B cell (primary cell): Measurements from ENCODE around the gene YWHAE.

Experiments
- CTCF ChIP-seq: fragments of 200-600 bp; IDR thresholded peaks from one replicate; pipeline ENCODE4 v1.8.0; 2022; ENCODE audit warnings: antibody characterized with exemption, mild to moderate bottlenecking
- EZH2 ChIP-seq: IDR thresholded peaks from 2 replicates; pipeline ENCODE4 v1.6.1; 2012; ENCODE audit warnings: borderline replicate concordance, low read depth, mild to moderate bottlenecking, moderate library complexity, low read length; ENCODE audit not compliant: insufficient read depth, poor library complexity, severe bottlenecking

- TF ChIP-seq CTCF (no peak), EZH2 (no peak)
Observed at GRCh38 chr17:1416414-1416813, 16.4 kb upstream of the YWHAE start.
